ENCODE data around the gene KRTAP10-6.
A peak's percentile ranks its signal among the peaks of the same experiment; 100 is the strongest.

Gene KRTAP10-6

GRCh38 chr21:44548381-44548780 is 43.9 kb downstream of the KRTAP10-6 start:
- no peaks in the 10 kb centered on the region for H3K27me3 ChIP-seq (ENCODE audit: control insufficient read depth in 1 of 2, insufficient read depth in 2 of 2, low read length in 2 of 2)
- H3K9ac ChIP-seq (ENCODE audit: low read length in 2 of 2): no peak overlapping the region
- H3K27ac ChIP-seq (ENCODE audit: low read length): no peak overlapping the region
- no peaks in the 10 kb centered on the region for H3K36me3 ChIP-seq (ENCODE audit: control insufficient read depth in 2 of 2, insufficient read depth in 2 of 2, low read length in 2 of 2)
- peak overlapping the region; percentile 29 to 43 for H3K4me3 ChIP-seq (ENCODE audit: low read length in 2 of 2)
- H3K4me1 ChIP-seq (ENCODE audit: control insufficient read depth, insufficient read depth, low read length): no peaks in the 10 kb centered on the region
- peaks cover 0 to 2% of the 10 kb centered on the region in 2 donors for H3K9me3 ChIP-seq (ENCODE audit: control insufficient read depth in 2 of 2, low read length in 2 of 2)

GRCh38 chr21:44547656-44548331 is 44.5 kb downstream of the KRTAP10-6 start:
- Histone ChIP-seq H3K9me3 (ENCODE audit: control insufficient read depth in 2 of 2, low read length in 2 of 2) (peaks cover 0 to 7% of the 10 kb centered on the region in 2 donors), H3K36me3 (ENCODE audit: control insufficient read depth in 2 of 2, insufficient read depth in 2 of 2, low read length in 2 of 2) (no peaks in the 10 kb centered on the region), H3K4me1 (ENCODE audit: control insufficient read depth, insufficient read depth, low read length) (no peaks in the 10 kb centered on the region), H3K9ac (ENCODE audit: low read length in 2 of 2) (no peak overlapping the region), H3K27me3 (ENCODE audit: control insufficient read depth in 1 of 2, insufficient read depth in 2 of 2, low read length in 2 of 2) (no peaks in the 10 kb centered on the region), H3K4me3 (ENCODE audit: low read length in 2 of 2) (no peak overlapping the region), H3K27ac (ENCODE audit: low read length) (no peak overlapping the region)

- no peak overlapping the region for H3K27ac ChIP-seq (ENCODE audit: low read length)
- no peak overlapping the region for H3K4me3 ChIP-seq (ENCODE audit: low read length in 2 of 2)
- H3K36me3 ChIP-seq (ENCODE audit: control insufficient read depth in 2 of 2, insufficient read depth in 2 of 2, low read length in 2 of 2): no peaks in the 10 kb centered on the region
- H3K9me3 ChIP-seq (ENCODE audit: control insufficient read depth in 2 of 2, low read length in 2 of 2): peaks cover 0 to 9% of the 10 kb centered on the region in 2 donors
- H3K27me3 ChIP-seq (ENCODE audit: control insufficient read depth in 1 of 2, insufficient read depth in 2 of 2, low read length in 2 of 2): no peaks in the 10 kb centered on the region
- H3K9ac ChIP-seq (ENCODE audit: low read length in 2 of 2): no peak overlapping the region
- H3K4me1 ChIP-seq (ENCODE audit: control insufficient read depth, insufficient read depth, low read length): no peaks in the 10 kb centered on the region
These were observed 47.7 kb downstream of the KRTAP10-6 start for GRCh38 chr21:44544566-44544965.

GRCh38 chr21:44542716-44543115 is 49.6 kb downstream of the KRTAP10-6 start:
- peaks cover 0 to 2% of the 10 kb centered on the region in 2 donors for H3K27me3 ChIP-seq (ENCODE audit: control insufficient read depth in 1 of 2, insufficient read depth in 2 of 2, low read length in 2 of 2)
- no peak overlapping the region for H3K4me3 ChIP-seq (ENCODE audit: low read length in 2 of 2)
- H3K36me3 ChIP-seq (ENCODE audit: control insufficient read depth in 2 of 2, insufficient read depth in 2 of 2, low read length in 2 of 2): no peaks in the 10 kb centered on the region
- no peaks in the 10 kb centered on the region for H3K4me1 ChIP-seq (ENCODE audit: control insufficient read depth, insufficient read depth, low read length)
- H3K27ac ChIP-seq (ENCODE audit: low read length): no peak overlapping the region
- peaks cover 0 to 9% of the 10 kb centered on the region in 2 donors for H3K9me3 ChIP-seq (ENCODE audit: control insufficient read depth in 2 of 2, low read length in 2 of 2)
- no peak overlapping the region for H3K9ac ChIP-seq (ENCODE audit: low read length in 2 of 2)
